Upper lobe of right lung (tissue), 1 donor: ENCODE results near the gene APOBEC3F. TPM values are rescaled to one million over a fixed set of nuclear protein-coding genes. Genes with fewer than 3 reads are reported as not detected.
"Not testable (repeated sequence)": the region's sequence is repeated elsewhere in the genome, so short reads cannot be mapped to it uniquely, and the experiment has no call there.

Source experiments
- ATAC-seq: fragments of 200-7000 bp; cut with Tn5 transposase; one replicate; pipeline ENCODE4 v1.9.1; 2020; ENCODE audit warnings: mild to moderate bottlenecking, moderate library complexity
- DNase-seq: peaks from one replicate; pipeline ENCODE4 v3.0.0-alpha.2; 2020
- H3K27ac ChIP-seq: fragments of 200-600 bp; one replicate; pipeline ENCODE4 v1.8.0; 2022
- H3K27me3 ChIP-seq: fragments of 200-600 bp; one replicate; pipeline ENCODE4 v1.8.0; 2022; ENCODE audit warnings: mild to moderate bottlenecking
- H3K36me3 ChIP-seq: fragments of 200-600 bp; one replicate; pipeline ENCODE4 v1.8.0; 2022
- H3K4me1 ChIP-seq: fragments of 200-600 bp; one replicate; pipeline ENCODE4 v1.8.0; 2022
- H3K4me3 ChIP-seq: fragments of 200-600 bp; one replicate; pipeline ENCODE4 v1.8.0; 2022; ENCODE audit warnings: mild to moderate bottlenecking
- H3K9me3 ChIP-seq: fragments of 200-600 bp; one replicate; pipeline ENCODE4 v1.8.0; 2022
- intact Hi-C: fragments of 100-400 bp; cut with DNase I; formaldehyde crosslinking; loops from one replicate; pipeline ENCODE4 v1.11.0; 2022
- total RNA-seq: library from RNA; stranded (reverse); fragmentation: NEBNext Ultra II Directional; extraction: Animal tissue kit (Norgen Biotek cat#: 25700); gene quantifications from one replicate; pipeline ENCODE4 v1.2.1, GENCODE V29; 2021
- TF ChIP-seq, protein P1 (sequence below): fragments of 200-600 bp; IDR thresholded peaks from one replicate; pipeline ENCODE4 v1.8.0; 2022; ENCODE audit warnings: antibody characterized with exemption
- donor health status: DM: no; HTN: yes; CAD: no; lungs with severe emphysema.

Gene APOBEC3F
- total RNA-seq, 1 donor from 2014 or later, result 9.0 TPM

DNA sequence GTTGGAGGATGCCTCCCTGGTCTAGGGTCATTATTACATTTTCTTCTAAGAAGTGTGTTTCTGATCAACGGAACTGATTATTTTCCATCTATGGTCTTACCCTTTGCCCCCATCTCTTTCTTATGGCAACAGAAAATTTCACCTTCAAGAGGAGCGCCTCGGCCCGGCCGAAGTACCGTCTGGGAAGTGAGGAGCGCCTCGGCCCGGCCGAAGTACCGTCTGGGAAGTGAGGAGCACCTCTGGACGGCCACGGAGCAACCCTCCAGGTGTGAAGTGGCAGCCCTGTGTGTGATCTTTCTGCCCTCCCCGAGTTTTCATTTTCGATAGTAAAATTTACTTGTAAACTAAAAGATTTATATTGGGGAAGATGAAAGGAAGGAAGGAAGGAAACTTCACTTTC, 29.7 kb upstream of the APOBEC3F start:
- ATAC-seq, result no peak
- no peak for DNase-seq
- no peak overlapping the region for H3K4me3 ChIP-seq
- H3K36me3 ChIP-seq, result no peaks in the 10 kb centered on the region
- TF ChIP-seq, protein P1, sequence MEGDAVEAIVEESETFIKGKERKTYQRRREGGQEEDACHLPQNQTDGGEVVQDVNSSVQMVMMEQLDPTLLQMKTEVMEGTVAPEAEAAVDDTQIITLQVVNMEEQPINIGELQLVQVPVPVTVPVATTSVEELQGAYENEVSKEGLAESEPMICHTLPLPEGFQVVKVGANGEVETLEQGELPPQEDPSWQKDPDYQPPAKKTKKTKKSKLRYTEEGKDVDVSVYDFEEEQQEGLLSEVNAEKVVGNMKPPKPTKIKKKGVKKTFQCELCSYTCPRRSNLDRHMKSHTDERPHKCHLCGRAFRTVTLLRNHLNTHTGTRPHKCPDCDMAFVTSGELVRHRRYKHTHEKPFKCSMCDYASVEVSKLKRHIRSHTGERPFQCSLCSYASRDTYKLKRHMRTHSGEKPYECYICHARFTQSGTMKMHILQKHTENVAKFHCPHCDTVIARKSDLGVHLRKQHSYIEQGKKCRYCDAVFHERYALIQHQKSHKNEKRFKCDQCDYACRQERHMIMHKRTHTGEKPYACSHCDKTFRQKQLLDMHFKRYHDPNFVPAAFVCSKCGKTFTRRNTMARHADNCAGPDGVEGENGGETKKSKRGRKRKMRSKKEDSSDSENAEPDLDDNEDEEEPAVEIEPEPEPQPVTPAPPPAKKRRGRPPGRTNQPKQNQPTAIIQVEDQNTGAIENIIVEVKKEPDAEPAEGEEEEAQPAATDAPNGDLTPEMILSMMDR, result no peak
- H3K27ac ChIP-seq, result no peak overlapping the region
- H3K4me1 ChIP-seq, result peaks cover 15% of the 10 kb centered on the region
- H3K9me3 ChIP-seq, result no peaks in the 10 kb centered on the region
- intact Hi-C loops, result no loop called here
- no peaks in the 10 kb centered on the region for H3K27me3 ChIP-seq

DNA sequence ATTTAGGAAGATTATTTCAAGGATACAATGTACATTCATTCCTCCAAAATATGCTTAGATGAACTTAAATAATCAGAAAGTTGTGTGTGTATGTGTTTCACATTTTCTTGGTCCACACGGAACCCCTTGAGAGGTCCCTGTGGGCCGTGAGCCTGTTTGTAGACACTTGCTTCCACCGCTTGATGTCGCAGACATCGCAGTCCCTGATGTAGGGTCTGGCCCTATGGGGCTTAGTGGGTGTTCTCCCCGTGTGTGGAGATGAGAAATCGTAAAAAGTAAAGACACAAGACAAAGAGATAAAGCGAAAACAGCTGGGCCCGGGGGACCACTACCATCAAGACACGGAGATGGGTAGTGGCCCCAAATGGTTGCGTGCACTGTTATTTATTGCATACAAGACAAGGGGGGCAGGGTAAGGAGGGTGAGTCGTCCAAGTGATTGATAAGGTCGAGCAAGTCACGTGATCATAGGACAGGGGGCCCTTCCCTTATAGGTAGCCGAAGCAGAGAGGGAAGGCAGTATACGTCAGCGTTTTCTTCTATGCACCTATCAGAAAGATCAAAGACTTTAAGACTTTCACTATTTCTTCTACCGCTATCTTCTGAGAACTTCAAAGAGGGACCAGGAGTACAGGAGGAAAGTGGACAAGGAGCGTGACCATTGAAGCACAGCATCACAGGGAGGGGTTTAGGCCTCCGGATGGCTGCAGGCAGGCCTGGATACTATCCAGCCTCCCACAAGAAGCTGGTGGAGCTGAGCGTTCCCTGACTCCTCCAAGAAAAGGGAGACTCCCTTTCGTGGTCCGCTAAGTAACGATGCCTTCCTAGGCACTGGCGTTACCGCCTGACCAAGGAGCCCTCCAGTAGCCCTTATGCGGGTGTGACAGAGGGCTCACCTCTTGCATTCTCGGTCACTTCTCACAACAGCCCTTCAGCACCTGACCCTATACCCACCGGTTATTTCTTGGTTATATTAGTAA, 27.8 kb upstream of the APOBEC3F start:
- DNase-seq (no peak), ATAC-seq (no peak)
- Histone ChIP-seq H3K27ac (no peak overlapping the region), H3K27me3 (no peaks in the 10 kb centered on the region), H3K4me3 (no peak overlapping the region), H3K36me3 (no peaks in the 10 kb centered on the region), H3K4me1 (peaks cover 15% of the 10 kb centered on the region), H3K9me3 (no peaks in the 10 kb centered on the region)
- TF ChIP-seq, protein P1, result no peak
- intact Hi-C loops, result no loop called here

DNA sequence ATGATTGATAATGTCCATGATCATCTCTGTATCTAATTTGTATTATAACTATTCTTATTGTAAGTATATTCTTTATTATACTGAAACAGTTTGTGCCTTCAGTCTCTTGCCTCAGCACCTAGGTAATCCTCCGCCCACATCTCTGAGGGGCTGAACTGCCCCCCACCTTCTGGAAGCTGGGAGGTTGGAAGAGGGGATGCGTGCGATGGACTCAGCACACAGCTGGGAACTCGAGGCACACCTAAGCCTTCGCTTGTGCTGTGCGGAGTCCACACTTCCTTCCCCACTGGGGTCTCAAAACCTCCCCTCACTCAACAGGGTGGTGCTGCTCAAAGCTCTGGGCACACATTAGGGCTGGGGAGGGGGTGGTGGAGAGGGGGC, 27.1 kb upstream of the APOBEC3F start:
- H3K9me3 ChIP-seq, DNase-seq, intact Hi-C loops, H3K27me3 ChIP-seq, ATAC-seq, H3K36me3 ChIP-seq: not testable (repeated sequence)
- peak overlapping the region; percentile 88 for H3K27ac ChIP-seq
- peaks cover 15% of the 10 kb centered on the region for H3K4me1 ChIP-seq
- H3K4me3 ChIP-seq, result peak overlapping the region; percentile 62

DNA sequence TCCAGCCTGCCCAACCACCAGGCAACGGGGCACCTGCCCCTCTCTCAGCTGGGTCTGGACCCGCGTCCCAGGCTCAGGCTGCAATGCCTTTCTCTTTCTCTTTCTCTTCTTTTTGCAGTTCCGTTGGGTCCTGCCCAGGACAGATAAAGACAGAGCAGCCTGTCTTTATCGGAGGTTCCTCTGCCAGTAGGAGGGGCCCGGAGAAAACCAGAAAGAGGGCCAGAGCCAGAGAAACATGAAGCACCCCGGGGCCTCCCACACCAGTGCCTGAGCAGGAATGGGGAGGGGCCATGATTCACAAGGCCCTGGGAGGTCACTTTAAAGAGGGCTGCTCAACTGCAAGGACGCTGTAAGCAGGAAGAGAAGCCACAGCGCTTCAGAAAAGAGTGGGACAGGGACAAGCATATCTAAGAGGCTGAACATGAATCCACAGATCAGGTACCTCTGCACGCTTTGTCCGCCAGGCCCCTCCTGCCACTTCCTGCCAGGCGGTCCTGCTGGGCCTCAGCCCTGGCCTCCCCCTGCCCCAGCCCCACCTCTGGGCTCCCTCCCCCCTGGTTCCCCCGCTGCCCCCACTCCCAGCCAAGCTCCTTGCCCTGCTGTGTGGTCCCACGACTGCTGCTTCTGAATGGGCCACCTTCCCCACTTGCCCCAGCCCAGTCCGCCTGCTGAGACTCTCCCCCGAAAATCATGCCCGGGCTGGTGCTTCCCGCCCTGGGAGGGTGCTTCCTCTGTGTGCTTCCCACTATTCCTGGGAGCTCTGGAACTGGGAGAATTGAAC, 26.5 kb upstream of the APOBEC3F start, which contains the start of gene APOBEC3C:
APOBEC3C (plus strand) TSS at position 316 of the 781 bp plus-strand sequence; CDS start at position 422, 106 bp downstream.
- TF ChIP-seq, protein P1, result no peak
- intact Hi-C loops, result no loop called here
- Histone ChIP-seq H3K27ac (peak within 1 kb of the TSS; percentile 88), H3K9me3 (no peaks in the 10 kb centered on the region), H3K27me3 (no peaks in the 10 kb centered on the region), H3K36me3 (no peaks in the 10 kb centered on the region), H3K4me3 (peak within 1 kb of the TSS; percentile 62), H3K4me1 (peaks cover 15% of the 10 kb centered on the region)
- ATAC-seq (peak; percentile 97), DNase-seq (peak; percentile 83)

DNA sequence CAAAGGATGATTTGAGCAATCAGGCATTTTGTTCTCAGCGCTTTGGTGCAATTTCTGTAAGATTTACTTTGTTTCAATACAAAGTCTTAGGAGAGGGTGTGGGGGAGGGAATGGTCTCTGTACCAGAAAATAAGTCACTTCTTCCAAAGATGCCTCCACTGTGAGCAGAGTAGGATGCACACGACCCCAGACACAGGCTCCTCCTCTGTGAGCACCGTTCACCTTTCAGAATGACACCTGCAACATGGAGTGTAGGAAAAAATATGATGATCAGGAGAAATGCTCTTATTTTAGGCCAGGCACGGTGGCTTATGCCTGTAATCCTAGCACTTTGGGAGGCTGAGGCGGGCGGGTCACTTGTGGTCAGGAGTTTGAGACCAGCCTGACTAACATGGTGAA, 25.9 kb upstream of the APOBEC3F start:
- H3K27me3 ChIP-seq, intact Hi-C loops, DNase-seq, H3K9me3 ChIP-seq, ATAC-seq, H3K36me3 ChIP-seq: not testable (repeated sequence)
- H3K27ac ChIP-seq, result peak overlapping the region; percentile 88
- peak overlapping the region; percentile 62 for H3K4me3 ChIP-seq
- peaks cover 15% of the 10 kb centered on the region for H3K4me1 ChIP-seq

DNA sequence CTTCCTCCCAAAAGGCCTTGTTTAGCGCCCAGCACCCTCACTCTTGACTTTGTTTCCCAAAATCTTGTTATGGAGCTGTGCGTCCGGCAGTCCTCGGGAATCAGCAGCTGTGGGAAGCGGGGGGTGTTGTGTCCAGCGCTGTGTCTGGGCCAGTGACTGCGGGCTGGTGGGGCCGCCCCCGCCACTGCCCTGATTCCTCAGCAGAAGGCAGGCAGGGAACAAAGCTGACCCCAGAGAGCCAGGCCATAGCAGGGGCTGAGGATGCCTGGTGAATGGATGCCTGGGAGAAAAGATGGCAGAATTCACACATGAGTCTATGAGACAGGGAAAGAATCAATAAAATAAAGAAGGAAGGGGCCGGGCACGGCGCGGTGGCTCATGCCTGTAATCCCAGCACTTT, 24.1 kb upstream of the APOBEC3F start:
- intact Hi-C loops, result no loop called here
- H3K4me1 ChIP-seq, result peaks cover 15% of the 10 kb centered on the region
- ATAC-seq (no peak), DNase-seq (no peak)
- TF ChIP-seq, protein P1, result no peak
- no peaks in the 10 kb centered on the region for H3K9me3 ChIP-seq
- H3K4me3 ChIP-seq, result no peak overlapping the region
- H3K27me3 ChIP-seq, result no peaks in the 10 kb centered on the region
- H3K36me3 ChIP-seq, result no peaks in the 10 kb centered on the region
- H3K27ac ChIP-seq, result no peak overlapping the region
